NCI-H2107 (cell line): ENCODE results near the gene FOXP4.

Source experiments
- DNase-seq: peaks from one replicate; lab custom pipeline; 2025; lab: John Stamatoyannopoulos, UW

The FOXP4 gene

GRCh38 chr6:41545703-41546474 lies at the start of gene FOXP4:
TSS of gene FOXP4 (plus strand) at chr6:41546381. CDS start at chr6:41565761, 19,380 bp downstream.
- DNase-seq, result peak; percentile 53

DNA sequence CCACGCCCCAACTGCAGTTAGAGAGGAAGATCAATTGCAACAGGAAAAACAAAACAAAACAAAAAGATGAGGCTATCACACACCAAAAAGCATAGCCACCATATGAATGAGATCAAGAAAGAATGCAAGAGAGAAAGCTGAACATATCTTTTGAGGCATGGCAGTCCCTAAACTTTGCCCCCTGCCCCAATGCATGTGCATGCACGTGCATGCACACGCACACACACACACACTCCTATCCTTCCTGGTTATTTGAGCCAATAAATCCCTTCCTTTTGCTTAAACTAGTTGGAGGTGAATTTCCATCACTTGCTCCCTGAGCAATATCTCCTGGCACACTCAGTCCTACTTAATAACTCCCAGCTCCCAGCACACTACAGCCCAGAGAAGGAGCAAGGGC lies 48.6 kb upstream of the FOXP4 start:
- no peak for DNase-seq

- DNase-seq, result no peak
Measured at GRCh38 chr6:41497994-41498393, 48.2 kb upstream of the FOXP4 start.

- no peak for DNase-seq
Measured at GRCh38 chr6:41498968-41499599, 47.1 kb upstream of the FOXP4 start.

GRCh38 chr6:41500561-41500960 lies 45.6 kb upstream of the FOXP4 start:
- no peak for DNase-seq

DNA sequence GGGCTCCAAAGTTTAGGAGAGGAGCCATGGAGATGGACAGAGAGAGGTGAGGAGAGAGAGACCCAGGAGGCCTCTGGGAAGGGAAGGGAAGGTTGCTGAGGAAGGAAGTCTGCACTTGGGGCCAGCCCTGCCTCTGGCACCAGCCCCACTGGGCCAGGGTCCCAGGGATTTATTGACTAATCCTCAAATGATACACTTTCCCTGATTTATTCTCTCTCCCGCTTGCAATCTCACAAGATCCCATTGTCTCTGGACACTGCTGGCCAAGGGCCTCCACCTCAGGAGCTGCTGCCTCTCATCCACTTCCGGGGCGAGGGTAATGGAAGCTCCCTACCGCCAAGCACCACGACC lies 43.6 kb upstream of the FOXP4 start:
- DNase-seq, result no peak

GRCh38 chr6:41502917-41503671 lies 43.1 kb upstream of the FOXP4 start:
- no peak for DNase-seq

DNA sequence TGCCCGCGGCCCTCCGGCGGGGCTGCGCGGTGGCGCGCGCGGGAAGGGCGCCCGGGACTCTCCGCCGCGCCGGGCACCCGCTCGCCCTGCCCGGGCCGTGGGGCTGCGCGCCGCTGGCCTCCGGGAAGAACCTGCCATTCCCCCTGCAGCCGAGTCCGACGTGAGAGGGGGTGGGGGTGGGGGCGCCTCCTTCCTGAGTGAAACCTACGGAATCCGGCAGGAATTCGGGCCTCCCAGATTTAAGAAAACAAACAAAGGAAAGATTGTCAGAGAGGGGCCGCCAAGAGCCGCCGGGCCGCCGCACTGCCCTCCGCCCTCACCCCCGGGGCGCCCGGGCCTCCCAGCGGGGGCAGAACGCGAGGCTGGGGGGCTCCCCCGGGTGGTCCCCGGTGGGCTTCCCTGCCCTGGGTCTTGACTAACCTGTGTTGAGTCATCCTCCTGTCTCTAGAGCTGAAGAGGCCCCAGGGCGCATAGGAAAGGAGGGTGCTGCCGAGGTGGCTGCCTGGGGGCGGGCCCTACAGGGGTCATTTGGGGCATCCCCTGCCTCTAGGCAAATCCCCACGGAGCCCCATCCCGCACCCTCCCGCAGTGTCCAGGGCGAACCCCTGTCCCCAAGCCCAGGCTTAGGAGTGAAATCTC lies 42.2 kb upstream of the FOXP4 start:
- no peak for DNase-seq

- no peak for DNase-seq
Measured at GRCh38 chr6:41504466-41505121, 41.6 kb upstream of the FOXP4 start.

DNA sequence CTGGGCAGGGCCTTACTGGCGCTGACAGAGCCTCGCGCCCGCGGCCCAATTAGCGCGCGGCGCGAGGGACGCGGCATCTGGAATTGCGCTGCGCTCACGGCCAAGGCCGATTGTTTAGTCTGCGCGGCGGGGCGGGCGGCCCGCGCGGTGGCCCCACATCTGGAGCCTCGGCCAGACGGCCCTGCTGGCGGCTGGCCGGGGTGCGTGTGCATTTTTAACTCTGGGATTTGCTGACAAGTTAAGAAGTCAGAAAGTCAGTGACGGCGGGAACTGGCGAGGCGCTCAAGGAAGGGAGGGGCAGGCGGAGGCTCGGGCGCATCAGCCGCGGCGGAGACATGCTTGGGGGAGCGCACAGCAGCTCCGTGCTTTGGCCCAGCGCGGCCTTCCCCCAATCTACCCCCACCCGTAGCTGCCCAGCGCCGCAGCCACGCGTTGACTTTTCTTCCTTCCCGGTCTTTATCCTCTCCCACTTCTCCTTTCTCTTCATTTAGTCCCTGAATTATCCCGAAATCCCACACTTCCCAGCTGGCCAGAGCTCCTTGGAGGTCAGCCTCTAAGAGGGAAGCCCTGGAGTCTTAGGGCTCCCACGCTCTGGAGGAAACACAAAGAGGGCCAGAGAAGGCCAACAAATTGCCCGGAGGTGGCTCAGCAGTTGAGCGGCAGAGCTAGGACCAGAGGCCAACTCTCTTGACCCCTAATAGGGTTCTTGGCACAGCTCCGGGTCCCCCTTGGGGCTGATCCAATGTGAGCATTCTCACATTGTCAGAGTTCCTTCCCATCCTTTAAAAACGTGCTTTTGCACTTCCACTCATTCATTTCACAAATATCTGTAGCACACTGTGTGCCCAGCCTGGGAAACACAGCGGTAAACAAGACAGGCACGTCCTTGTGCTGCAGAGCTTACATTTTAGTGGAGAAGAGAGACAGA lies 40.8 kb upstream of the FOXP4 start:
- no peak for DNase-seq

- no peak for DNase-seq
Measured at GRCh38 chr6:41508479-41508878, 37.7 kb upstream of the FOXP4 start.

- no peak for DNase-seq
Measured at GRCh38 chr6:41509580-41509979, 36.6 kb upstream of the FOXP4 start.

- DNase-seq, result no peak
Measured at GRCh38 chr6:41511443-41512060, 34.6 kb upstream of the FOXP4 start.

DNA sequence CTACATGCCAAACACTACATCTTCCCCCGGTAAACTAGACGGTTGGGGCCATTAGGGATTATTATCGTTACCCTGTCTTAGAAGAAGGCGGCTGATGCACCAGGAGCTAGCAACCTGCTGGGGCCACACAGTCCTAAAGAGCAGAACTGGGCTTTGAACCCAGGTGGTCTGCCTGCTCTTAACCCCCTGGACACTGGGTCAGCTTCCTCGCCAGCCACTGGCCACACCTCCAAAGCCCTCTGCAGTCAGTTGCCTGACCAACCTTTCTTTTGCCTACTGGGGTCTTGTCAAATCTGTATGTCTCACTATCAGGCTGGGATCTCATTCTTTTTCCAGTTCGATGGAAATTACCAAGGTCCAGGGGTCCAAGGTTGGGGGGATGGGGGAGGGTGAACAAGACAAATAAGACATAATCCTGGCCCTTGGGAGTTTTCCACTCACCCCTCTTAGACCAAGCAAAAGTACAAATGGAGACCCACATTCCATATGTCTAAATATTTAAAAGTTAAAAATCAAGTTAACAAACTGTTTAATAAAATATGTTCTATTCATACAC lies 34.0 kb upstream of the FOXP4 start:
- DNase-seq, result no peak

DNA sequence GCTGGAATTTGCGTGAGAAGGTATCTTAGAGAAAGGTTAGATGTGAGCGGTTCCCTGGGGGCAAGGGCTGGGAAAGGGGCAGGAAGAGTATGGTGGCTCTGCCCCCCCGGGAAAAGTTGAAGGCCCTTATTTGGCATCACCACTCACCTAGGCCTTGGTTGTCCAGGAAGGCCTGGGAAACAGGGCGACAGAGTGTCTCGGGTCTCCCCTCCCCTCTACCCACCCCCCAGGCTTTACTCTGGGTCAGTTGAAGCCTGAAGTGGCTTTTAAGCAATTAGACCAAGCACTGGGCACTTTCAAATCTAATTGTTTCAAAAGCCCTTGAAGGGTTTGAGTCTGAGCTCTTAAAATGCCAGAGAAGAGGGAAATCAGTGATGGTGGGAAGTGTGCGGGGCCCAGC lies 30.2 kb upstream of the FOXP4 start:
- DNase-seq, result no peak

DNA sequence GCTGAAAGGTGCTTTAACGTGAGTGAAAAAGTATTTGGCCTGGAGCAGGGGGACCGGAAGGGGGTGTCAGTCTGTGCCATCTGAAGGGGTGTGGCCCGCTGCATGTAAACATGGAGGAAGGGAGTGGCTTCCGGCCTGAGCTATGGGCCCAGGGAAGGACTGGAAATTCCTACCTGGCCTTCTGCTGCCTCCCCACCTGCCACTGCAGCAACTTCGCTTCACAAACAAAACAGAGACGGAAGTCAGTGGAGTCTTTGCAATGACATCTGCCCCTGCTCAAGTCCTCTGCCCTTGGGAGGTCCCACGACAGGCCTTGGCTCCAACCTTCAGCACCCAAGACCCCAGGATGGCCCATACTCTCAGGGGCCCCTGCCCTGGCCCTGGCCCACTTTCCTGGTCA lies 28.1 kb upstream of the FOXP4 start:
- DNase-seq, result no peak

DNA sequence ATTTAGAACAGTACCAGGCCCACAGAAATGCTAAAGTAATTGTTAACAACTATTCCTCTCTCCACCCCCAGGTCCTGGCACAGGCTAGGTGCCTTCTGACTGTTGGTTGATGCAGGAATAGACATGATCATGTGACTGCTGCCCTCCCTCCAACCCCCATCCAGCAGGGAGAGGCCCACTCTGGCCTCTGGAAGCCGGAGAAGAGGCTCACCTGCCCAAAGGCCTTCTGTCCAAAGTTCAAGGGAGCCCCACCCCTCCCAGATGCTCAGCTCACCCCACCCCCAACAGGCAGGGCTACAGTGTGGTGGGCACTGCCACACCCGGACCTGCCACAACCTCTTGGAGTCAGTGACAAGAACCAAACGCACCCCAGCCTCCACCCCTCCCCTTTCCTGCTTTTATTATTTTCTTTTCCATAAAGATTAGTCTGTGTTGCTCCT lies 26.9 kb upstream of the FOXP4 start:
- no peak for DNase-seq

GRCh38 chr6:41519745-41520699 lies 26.2 kb upstream of the FOXP4 start:
- no peak for DNase-seq
